ENCODE measurements around the gene TRMT61A. TPM values are rescaled to one million over a fixed set of nuclear protein-coding genes. Genes with fewer than 3 reads are reported as not detected.
A peak's percentile ranks its signal among the peaks of the same experiment; 100 is the strongest.

TRMT61A gene
- total and polyA plus RNA-seq, 2 experiments from 2014 or later = 13.3 to 15.0 TPM

DNA sequence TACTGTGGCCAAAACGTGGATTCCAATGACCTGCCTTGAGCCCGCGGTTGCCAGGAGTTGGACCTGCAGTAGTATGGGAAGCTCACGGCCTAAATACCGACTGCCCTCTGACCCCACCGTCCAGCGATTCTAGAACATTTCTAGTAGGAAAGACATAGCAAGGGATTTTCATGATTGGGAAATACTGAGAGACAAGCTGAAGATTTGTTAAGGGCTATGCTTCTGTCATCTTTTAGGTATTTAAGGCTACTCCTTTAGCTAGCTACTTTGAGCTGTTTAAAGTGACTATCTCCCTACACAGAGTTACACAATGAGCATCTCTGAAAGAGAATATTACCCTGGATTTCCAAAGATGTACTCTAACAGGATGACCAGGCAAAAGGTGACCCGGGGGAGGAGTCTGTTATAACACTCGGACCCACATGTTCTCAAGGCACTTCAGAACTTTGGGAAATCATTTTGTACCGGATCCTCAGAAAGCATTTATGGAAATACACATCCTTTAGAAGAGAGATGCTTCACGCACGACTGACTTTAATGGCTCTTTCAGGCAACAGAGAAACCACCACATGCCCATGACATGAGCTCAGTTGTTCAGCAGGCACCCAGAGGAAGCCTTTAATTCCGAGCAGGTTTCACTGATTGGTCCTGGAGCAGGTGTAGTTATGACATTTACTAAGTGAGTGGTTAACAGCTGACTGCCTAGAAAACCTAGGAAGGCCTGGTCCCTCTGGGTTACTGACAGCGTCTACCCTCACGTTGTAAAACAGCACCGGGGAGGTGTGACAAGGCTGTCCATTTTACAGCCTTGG lies 29.3 kb downstream of the TRMT61A start:
- no peaks in the 10 kb centered on the region for H4K20me1 ChIP-seq (ENCODE audit: insufficient read depth)

GRCh38 chr14:103559766-103560165 lies 30.8 kb downstream of the TRMT61A start:
- Histone ChIP-seq H3K27ac (no peak overlapping the region), H3K9ac (no peak overlapping the region), H3K4me2 (ENCODE audit: unreplicated experiment) (no peak overlapping the region), H3K36me3 (ENCODE audit: low read depth) (peaks cover 23% of the 10 kb centered on the region), H3K9me2 (ENCODE audit: insufficient read depth) (no peaks in the 10 kb centered on the region), H4K20me1 (ENCODE audit: insufficient read depth) (no peaks in the 10 kb centered on the region), H2AFZ (no peak overlapping the region), H3K4me1 (ENCODE audit: insufficient read depth) (peaks cover 33% of the 10 kb centered on the region), H3K9me3 (ENCODE audit: low read depth) (no peaks in the 10 kb centered on the region), H3K27me3 (replicated peaks; ENCODE audit: insufficient read depth) (no peaks in the 10 kb centered on the region), H3K4me3 (no peak overlapping the region), H3F3A (ENCODE audit: insufficient read depth) (peaks cover 51% of the 10 kb centered on the region), H3K79me2 (ENCODE audit: insufficient read depth) (peaks cover 90% of the 10 kb centered on the region)
- TF ChIP-seq EZH2phosphoT487 (IDR thresholded peaks at IDR 0.05; ENCODE audit: insufficient read depth, low read depth) (no peak), EZH2 (IDR thresholded peaks at IDR 0.05; ENCODE audit: insufficient read depth, poor library complexity, severe bottlenecking) (no peak)
- in situ Hi-C loops (cut with MboI) = no loop called here
- no peak for DNase-seq
- 72 to 74% methylated on average over 9 of the region's 9 CpGs for WGBS, 2 experiments (ENCODE audit: low coverage in 1 of 2, low lambda C conversion rate in 2 of 2, missing lambda C conversion rate in 2 of 2)

More for the DNA sequence above, 29.3 kb downstream of the TRMT61A start:
- H2AFZ ChIP-seq = no peak overlapping the region
- WGBS, 2 experiments (ENCODE audit: low coverage in 1 of 2, low lambda C conversion rate in 2 of 2, missing lambda C conversion rate in 2 of 2) = 71 to 72% methylated on average over 16 of the region's 16 CpGs
- H3K27me3 ChIP-seq (replicated peaks; ENCODE audit: insufficient read depth) = no peaks in the 10 kb centered on the region
- no peaks in the 10 kb centered on the region for H3K9me3 ChIP-seq (ENCODE audit: low read depth)
- in situ Hi-C loops (cut with MboI) = no loop called here
- TF ChIP-seq EZH2phosphoT487 (IDR thresholded peaks at IDR 0.05; ENCODE audit: insufficient read depth, low read depth) (no peak), EZH2 (IDR thresholded peaks at IDR 0.05; ENCODE audit: insufficient read depth, poor library complexity, severe bottlenecking) (no peak)
- peaks cover 51% of the 10 kb centered on the region for H3F3A ChIP-seq (ENCODE audit: insufficient read depth)
- peaks cover 78% of the 10 kb centered on the region for H3K79me2 ChIP-seq (ENCODE audit: insufficient read depth)
- peaks cover 27% of the 10 kb centered on the region for H3K4me1 ChIP-seq (ENCODE audit: insufficient read depth)
- peak overlapping the region; percentile 32 for H3K4me2 ChIP-seq (ENCODE audit: unreplicated experiment)
- DNase-seq = peak; percentile 89
- peaks cover 23% of the 10 kb centered on the region for H3K36me3 ChIP-seq (ENCODE audit: low read depth)
- peak overlapping the region; percentile 87 for H3K27ac ChIP-seq
- H3K9me2 ChIP-seq (ENCODE audit: insufficient read depth) = no peaks in the 10 kb centered on the region
- H3K9ac ChIP-seq = peak overlapping the region; percentile 56
- 0 out of 2 replicates have a peak overlapping the region, but pooled peaks have one; percentile 1 for H3K4me3 ChIP-seq

DNA sequence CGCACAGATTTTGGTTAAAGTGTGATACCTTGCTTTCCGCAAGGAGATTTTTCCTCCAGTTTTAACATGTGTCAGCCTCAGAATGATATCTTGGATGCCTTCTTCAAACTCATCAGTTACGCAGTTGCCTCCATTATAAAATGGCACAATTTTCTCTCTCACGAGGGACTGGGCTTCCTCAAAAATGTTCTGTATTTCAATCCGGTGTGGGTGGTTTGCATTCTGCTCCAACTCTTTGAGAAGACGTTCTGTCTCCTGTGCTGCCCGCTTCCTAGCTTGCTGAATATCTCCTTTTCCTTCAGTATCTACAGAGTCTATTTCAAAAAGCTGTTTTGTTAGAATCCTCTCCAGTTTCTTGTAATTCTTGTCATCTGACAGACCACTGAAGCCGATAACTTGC lies 31.7 kb downstream of the TRMT61A start:
- Histone ChIP-seq H3K79me2 (ENCODE audit: insufficient read depth) (peaks cover 90% of the 10 kb centered on the region), H2AFZ (no peak overlapping the region), H3K9me2 (ENCODE audit: insufficient read depth) (no peaks in the 10 kb centered on the region), H3K4me1 (ENCODE audit: insufficient read depth) (peaks cover 33% of the 10 kb centered on the region), H3K4me2 (ENCODE audit: unreplicated experiment) (peak overlapping the region; percentile 91), H3K36me3 (ENCODE audit: low read depth) (peaks cover 23% of the 10 kb centered on the region), H3K9me3 (ENCODE audit: low read depth) (no peaks in the 10 kb centered on the region), H3K27ac (peak overlapping the region; percentile 95), H3K9ac (peak overlapping the region; percentile 93), H3K27me3 (replicated peaks; ENCODE audit: insufficient read depth) (no peaks in the 10 kb centered on the region), H3F3A (ENCODE audit: insufficient read depth) (peaks cover 51% of the 10 kb centered on the region), H4K20me1 (ENCODE audit: insufficient read depth) (no peaks in the 10 kb centered on the region), H3K4me3 (peak overlapping the region; percentile 89)
- 82% methylated on average over 8 of the region's 8 CpGs for WGBS, 2 experiments (ENCODE audit: low coverage in 1 of 2, low lambda C conversion rate in 2 of 2, missing lambda C conversion rate in 2 of 2)
- DNase-seq = no peak
- in situ Hi-C loops (cut with MboI) = no loop called here
- TF ChIP-seq EZH2phosphoT487 (IDR thresholded peaks at IDR 0.05; ENCODE audit: insufficient read depth, low read depth) (no peak), EZH2 (IDR thresholded peaks at IDR 0.05; ENCODE audit: insufficient read depth, poor library complexity, severe bottlenecking) (no peak)

- Histone ChIP-seq H3K9me3 (ENCODE audit: low read depth) (no peaks in the 10 kb centered on the region), H3K9me2 (ENCODE audit: insufficient read depth) (no peaks in the 10 kb centered on the region), H3K4me3 (peak overlapping the region; percentile 89), H4K20me1 (ENCODE audit: insufficient read depth) (no peaks in the 10 kb centered on the region), H3K27ac (peak overlapping the region; percentile 95), H3K36me3 (ENCODE audit: low read depth) (peaks cover 23% of the 10 kb centered on the region), H3K4me1 (ENCODE audit: insufficient read depth) (peaks cover 33% of the 10 kb centered on the region), H3K9ac (peak overlapping the region; percentile 93), H3K4me2 (ENCODE audit: unreplicated experiment) (peak overlapping the region; percentile 91), H3K27me3 (replicated peaks; ENCODE audit: insufficient read depth) (no peaks in the 10 kb centered on the region), H3K79me2 (ENCODE audit: insufficient read depth) (peaks cover 90% of the 10 kb centered on the region), H2AFZ (peak overlapping the region; percentile 77), H3F3A (ENCODE audit: insufficient read depth) (peaks cover 50% of the 10 kb centered on the region)
- DNase-seq = peak; percentile 86
- WGBS, 2 experiments (ENCODE audit: low coverage in 1 of 2, low lambda C conversion rate in 2 of 2, missing lambda C conversion rate in 2 of 2) = 3% methylated on average over 36 of the region's 36 CpGs
- in situ Hi-C loops (cut with MboI) = no loop called here
- TF ChIP-seq EZH2 (IDR thresholded peaks at IDR 0.05; ENCODE audit: insufficient read depth, poor library complexity, severe bottlenecking) = no peak
- no peak for TF ChIP-seq EZH2phosphoT487 (IDR thresholded peaks at IDR 0.05; ENCODE audit: insufficient read depth, low read depth)
Measured at GRCh38 chr14:103561381-103562178, 32.6 kb downstream of the TRMT61A start.
